H1 (cell line): ENCODE results near the gene PPY. TPM values are rescaled to one million over a fixed set of nuclear protein-coding genes. Genes with fewer than 3 reads are reported as not detected.

Experiments used
- JUND ChIP-seq: IDR thresholded peaks from 2 replicates; pipeline ENCODE4 v1.6.1; 2011; ENCODE audit warnings: mild to moderate bottlenecking, improper control_type of control experiment, low read length
- polyA plus RNA-seq, 7 experiments: library from polyadenylated mRNA; depleted of rRNA in 3 of 7; stranded (reverse) in 5 of 7; unstranded in 2 of 7; fragments of >200 nt in 5 of 7; fragments of 200-250 nt in 2 of 7; gene quantifications; 1 replicate in 5 of 7; 2 replicates in 1 of 7; 4 replicates in 1 of 7; pipeline versions ENCODE4 v1.2.1 to v1.2.3, GENCODE V29; 2011 to 2013; ENCODE audit warnings: missing spikeins in 2 of 7, mixed read lengths in 2 of 7
- total RNA-seq: library from RNA; stranded (reverse); fragmentation: NEBNext Ultra II Directional; extraction: Animal tissue kit (Norgen Biotek cat#: 25700); gene quantifications from 2 replicates; pipeline ENCODE4 v1.2.1, GENCODE V29; 2021

Gene PPY
- total and polyA plus RNA-seq, 2 of the 8 experiments (the other 6 are each of a cell fraction or from before 2014, with no cell fraction given), result 0.26 TPM; not detected in 1

DNA sequence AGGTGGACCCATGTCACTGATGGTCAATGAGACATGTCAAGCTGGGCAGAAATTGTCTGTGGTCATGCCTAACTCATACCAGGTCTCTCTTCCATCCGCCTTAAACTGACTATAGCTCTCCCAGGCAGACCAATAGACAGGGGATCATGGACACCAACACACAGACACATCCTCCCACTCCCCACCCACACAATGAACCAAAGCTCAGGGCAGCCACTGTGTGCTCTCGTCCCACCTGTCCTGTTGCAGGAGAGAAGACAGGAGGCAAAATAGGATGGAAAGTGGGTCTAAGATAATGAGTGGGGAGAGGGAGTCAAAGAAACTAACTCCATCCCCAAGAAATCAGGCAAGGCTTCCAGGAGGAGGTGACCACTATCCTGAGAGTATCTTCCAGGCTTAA lies 8.3 kb upstream of the PPY start (continued):
- no peak for TF ChIP-seq JUND
